Measurements from ENCODE around the gene PDLIM3. TPM values are rescaled to one million over a fixed set of nuclear protein-coding genes. Genes with fewer than 3 reads are reported as not detected.

The PDLIM3 gene
- total and polyA plus RNA-seq, 2 of the 13 experiments (the other 11 are each of a cell fraction or from before 2014, with no cell fraction given), result 5.9 to 14.0 TPM

- no peak for TF ChIP-seq ZNF724P (CRISPR knock-in tag; IDR thresholded peaks at IDR 0.05; ENCODE audit: borderline replicate concordance)
- TF ChIP-seq, protein P1, sequence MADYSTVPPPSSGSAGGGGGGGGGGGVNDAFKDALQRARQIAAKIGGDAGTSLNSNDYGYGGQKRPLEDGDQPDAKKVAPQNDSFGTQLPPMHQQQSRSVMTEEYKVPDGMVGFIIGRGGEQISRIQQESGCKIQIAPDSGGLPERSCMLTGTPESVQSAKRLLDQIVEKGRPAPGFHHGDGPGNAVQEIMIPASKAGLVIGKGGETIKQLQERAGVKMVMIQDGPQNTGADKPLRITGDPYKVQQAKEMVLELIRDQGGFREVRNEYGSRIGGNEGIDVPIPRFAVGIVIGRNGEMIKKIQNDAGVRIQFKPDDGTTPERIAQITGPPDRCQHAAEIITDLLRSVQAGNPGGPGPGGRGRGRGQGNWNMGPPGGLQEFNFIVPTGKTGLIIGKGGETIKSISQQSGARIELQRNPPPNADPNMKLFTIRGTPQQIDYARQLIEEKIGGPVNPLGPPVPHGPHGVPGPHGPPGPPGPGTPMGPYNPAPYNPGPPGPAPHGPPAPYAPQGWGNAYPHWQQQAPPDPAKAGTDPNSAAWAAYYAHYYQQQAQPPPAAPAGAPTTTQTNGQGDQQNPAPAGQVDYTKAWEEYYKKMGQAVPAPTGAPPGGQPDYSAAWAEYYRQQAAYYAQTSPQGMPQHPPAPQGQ (CRISPR knock-in tag; IDR thresholded peaks at IDR 0.05; ENCODE audit: borderline replicate concordance), result no peak
Measured at GRCh38 chr4:185468999-185469398, 66.3 kb downstream of the PDLIM3 start (continued).

DNA sequence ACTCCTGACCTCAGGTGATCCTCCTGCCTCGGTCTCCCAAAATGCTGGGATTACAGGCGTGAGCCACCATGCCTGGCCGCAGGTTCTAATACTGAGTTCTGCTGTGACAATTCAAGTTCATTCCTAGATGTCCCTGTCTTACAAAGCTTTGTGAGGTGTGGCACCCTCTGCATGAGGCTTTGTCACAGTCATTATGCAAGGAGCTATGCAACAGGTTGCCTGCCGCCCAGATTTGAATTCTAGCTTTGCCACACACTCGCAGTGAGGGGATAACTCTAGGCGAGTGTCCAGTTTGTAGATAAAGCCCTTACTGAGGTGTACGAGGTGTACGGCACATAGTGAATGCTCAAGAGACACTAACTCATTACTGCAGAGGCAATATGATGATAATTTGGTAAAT is 67.3 kb downstream of the PDLIM3 start:
- Histone ChIP-seq H3K9me3 (ENCODE audit: low read length) (no peaks in the 10 kb centered on the region), H3K9ac (ENCODE audit: insufficient read depth, low read depth, low read length) (no peak overlapping the region), H3K4me3 (replicated peaks in 1 of 3; ENCODE audit: insufficient read depth in 1 of 3, low read depth in 2 of 3, low read length in 3 of 3) (no peak overlapping the region), H3K4me1 (ENCODE audit: insufficient read depth, low read length) (peaks cover 12% of the 10 kb centered on the region), H2AFZ (ENCODE audit: low read length) (no peak overlapping the region), H3K27me3 (ENCODE audit: control insufficient read depth in 1 of 2, insufficient read depth in 2 of 2, low read length in 2 of 2) (peaks cover 0 to 68% of the 10 kb centered on the region in 2 experiments; a peak in 3 of 5 replicates), H3K36me3 (replicated peaks in 1 of 2; ENCODE audit: control insufficient read depth in 1 of 2, insufficient read depth in 2 of 2, low read length in 2 of 2) (no peaks in the 10 kb centered on the region), H3K27ac (ENCODE audit: extremely low read length, insufficient read depth, low read length) (no peak overlapping the region), H3K79me2 (ENCODE audit: insufficient read depth, low read length) (no peaks in the 10 kb centered on the region), H3K4me2 (ENCODE audit: low read depth, low read length) (no peak overlapping the region), H4K20me1 (ENCODE audit: insufficient read depth, low read length) (no peaks in the 10 kb centered on the region)
- POLR2A ChIA-PET, result no interaction called here
- TF ChIP-seq FOXO1 (CRISPR knock-in tag; IDR thresholded peaks at IDR 0.05) (no peak), MXD3 (CRISPR knock-in tag; IDR thresholded peaks at IDR 0.05) (no peak), NCOA2 (CRISPR knock-in tag; IDR thresholded peaks at IDR 0.05) (no peak), PLRG1 (conservative IDR thresholded peaks at IDR 0.05) (no peak), ZNF749 (CRISPR knock-in tag; IDR thresholded peaks at IDR 0.05; ENCODE audit: borderline replicate concordance) (no peak), NONO (IDR thresholded peaks at IDR 0.05) (no peak), NONO (CRISPR knock-in tag; conservative IDR thresholded peaks at IDR 0.05) (no peak), TRIM22 (IDR thresholded peaks at IDR 0.05) (no peak)
- TF ChIP-seq, protein P2, sequence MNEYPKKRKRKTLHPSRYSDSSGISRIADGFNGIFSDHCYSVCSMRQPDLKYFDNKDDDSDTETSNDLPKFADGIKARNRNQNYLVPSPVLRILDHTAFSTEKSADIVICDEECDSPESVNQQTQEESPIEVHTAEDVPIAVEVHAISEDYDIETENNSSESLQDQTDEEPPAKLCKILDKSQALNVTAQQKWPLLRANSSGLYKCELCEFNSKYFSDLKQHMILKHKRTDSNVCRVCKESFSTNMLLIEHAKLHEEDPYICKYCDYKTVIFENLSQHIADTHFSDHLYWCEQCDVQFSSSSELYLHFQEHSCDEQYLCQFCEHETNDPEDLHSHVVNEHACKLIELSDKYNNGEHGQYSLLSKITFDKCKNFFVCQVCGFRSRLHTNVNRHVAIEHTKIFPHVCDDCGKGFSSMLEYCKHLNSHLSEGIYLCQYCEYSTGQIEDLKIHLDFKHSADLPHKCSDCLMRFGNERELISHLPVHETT (CRISPR knock-in tag; conservative IDR thresholded peaks at IDR 0.05), result no peak
- CTCF ChIA-PET (ENCODE audit: low intra/inter-chr PET ratio, low total read pairs), result no interaction called here
- intact Hi-C loops (cut with micrococcal nuclease; ENCODE audit: unreplicated experiment) (no loop called here), in situ Hi-C loops (cut with HindIII; ENCODE audit: extremely low pct_ligation_motif_present, low pct_unique_long_range_greater_than_20kb) (loop anchor here (25.0 kb wide), 1 partner anchor 569 kb away; no protein-coding TSS in a partner anchor)
- WGBS (ENCODE audit: low lambda C conversion rate), result 29% methylated on average over 8 of the region's 8 CpGs
- no TSS peak for BruUV-seq (replicated peaks)
- ATAC-seq (no peak), FAIRE-seq (no peak), DNase-seq (ENCODE audit: low spot score) (no peak)
